HFF-Myc (cell line): ENCODE measurements around the gene SERP1.

Source experiments
- DNase-seq: peaks from one replicate; pipeline ENCODE4 v3.0.0-alpha.2; 2011; ENCODE audit warnings: low read depth; ENCODE audit errors: extremely low read depth
- H3K4me3 ChIP-seq: replicated peaks from 2 replicates; pipeline ENCODE4 v1.5.1; 2011; ENCODE audit warnings: low read depth, mild to moderate bottlenecking, control low read depth, low read length
- TF ChIP-seq, protein P1 (sequence below): IDR thresholded peaks from 2 replicates; pipeline ENCODE4 v1.5.1; 2012; ENCODE audit warnings: mild to moderate bottlenecking, low read depth, low read length, control low read depth; ENCODE audit errors: missing control alignments

SERP1 gene

DNA sequence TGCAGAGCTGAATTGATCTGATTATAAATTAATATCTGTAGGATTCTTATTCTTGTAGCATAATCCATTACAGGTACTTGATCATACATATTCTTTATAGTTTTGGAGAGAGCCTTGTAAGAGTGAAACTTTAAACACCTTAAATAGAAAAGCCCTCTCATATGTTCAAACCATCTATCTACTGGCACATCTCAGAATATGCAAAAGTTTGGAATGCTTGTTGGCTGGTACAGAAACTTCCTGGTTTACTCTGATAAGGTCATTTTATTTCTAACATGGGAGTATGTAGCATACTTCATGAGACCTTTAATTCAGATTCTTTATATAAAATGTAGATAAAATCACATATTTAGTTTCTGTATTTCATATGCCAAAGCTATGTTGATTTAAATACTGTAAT lies 34.9 kb upstream of the SERP1 start:
- no peak overlapping the region for H3K4me3 ChIP-seq
- DNase-seq = no peak
- TF ChIP-seq, protein P1, sequence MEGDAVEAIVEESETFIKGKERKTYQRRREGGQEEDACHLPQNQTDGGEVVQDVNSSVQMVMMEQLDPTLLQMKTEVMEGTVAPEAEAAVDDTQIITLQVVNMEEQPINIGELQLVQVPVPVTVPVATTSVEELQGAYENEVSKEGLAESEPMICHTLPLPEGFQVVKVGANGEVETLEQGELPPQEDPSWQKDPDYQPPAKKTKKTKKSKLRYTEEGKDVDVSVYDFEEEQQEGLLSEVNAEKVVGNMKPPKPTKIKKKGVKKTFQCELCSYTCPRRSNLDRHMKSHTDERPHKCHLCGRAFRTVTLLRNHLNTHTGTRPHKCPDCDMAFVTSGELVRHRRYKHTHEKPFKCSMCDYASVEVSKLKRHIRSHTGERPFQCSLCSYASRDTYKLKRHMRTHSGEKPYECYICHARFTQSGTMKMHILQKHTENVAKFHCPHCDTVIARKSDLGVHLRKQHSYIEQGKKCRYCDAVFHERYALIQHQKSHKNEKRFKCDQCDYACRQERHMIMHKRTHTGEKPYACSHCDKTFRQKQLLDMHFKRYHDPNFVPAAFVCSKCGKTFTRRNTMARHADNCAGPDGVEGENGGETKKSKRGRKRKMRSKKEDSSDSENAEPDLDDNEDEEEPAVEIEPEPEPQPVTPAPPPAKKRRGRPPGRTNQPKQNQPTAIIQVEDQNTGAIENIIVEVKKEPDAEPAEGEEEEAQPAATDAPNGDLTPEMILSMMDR = no peak

DNA sequence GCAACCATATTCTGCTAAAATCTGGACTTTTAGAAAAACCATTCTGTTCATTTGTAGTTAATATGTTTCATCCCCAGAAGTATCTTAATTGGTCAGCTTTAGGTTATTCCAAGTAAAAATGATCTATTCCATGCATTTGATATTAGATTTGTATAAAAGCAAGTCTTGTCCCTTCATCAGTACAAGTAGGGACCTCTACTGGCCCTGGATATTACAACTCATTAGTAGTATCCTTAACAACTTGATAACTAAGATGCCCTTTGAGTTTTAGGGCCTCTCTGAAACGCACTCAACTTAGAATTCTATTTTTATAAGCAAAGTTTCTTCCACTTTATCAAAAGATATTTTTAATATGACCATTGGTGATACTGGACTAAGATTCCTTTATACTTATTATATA lies 31.6 kb upstream of the SERP1 start:
- no peak overlapping the region for H3K4me3 ChIP-seq
- TF ChIP-seq, protein P1 = no peak
- no peak for DNase-seq

DNA sequence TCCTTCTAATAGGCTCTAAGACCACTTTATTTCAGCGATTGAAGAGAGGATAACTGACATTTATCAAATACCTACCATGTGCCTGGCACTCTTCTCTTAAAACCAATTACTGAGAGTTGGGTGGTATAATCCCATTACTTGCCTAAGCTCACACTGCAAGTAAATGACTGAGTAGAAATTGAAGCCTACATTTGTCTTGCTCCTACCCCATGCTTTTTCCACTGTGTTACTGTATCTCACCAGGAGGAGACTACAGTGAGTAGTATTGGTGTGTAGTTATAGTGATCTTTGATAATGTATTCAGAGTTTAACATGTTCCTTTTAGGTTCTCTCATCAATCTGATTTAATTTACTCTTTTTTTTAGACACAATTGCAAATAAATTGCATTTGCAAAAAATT lies 21.0 kb upstream of the SERP1 start:
- no peak for DNase-seq
- TF ChIP-seq, protein P1 = no peak

DNA sequence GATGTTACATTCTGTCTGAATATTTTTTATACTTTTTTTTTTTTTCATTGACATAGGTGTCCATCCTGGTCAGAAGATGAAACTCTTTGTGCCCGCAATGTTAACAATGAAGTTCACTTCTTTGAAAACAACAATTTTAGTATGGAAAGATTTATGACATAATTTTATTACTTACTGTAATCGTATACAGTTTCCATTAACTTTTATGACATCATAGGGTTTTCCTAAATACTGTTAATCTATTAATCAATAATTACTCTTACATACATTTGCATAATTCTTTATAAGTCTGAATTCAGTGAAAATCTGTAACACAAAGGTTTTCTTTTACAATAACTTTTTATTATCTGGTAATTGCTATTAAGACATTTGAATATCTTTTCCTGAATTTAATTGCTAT lies 17.9 kb upstream of the SERP1 start:
- H3K4me3 ChIP-seq = no peak overlapping the region
- DNase-seq = no peak
- TF ChIP-seq, protein P1 = no peak

More for the DNA sequence above, 21.0 kb upstream of the SERP1 start:
- no peak overlapping the region for H3K4me3 ChIP-seq

DNA sequence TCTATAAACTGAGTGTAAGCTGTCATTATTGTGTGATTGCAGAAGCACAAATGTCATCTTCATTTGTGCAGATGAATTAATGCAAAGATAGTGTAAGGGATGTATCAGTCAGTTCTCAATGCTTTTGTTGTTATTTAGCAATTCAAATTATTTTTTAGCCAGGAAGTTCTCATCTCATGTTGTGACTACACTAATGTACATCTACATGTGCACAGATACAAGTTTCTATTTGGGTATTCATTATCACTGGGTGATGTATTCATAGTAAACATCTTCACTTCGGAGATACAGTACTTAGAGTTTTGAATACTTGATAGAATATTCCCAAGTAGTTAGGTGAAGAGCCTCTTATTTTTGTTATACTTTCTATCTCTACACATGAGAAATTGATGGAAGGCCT lies 11.4 kb upstream of the SERP1 start:
- TF ChIP-seq, protein P1 = no peak
- H3K4me3 ChIP-seq = no peak overlapping the region
- DNase-seq = no peak

DNA sequence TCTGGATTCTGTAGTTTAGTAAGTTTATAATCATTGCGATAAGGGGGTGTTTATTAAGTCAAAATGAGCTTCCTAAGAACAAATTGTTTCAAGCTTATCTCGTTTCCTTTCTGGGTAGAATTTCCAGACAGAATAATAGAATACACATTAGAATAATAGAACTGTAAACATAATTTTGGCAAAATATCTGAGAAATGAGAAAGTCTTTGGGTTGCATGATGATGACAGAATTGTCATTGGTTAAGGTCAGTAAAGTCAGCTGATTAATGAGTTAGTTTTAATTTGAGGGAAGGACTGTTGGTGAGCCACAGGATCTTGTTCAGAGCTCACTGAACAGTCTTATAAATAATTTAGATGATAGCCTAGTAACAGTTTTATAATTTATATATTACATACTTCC lies 10.5 kb upstream of the SERP1 start:
- DNase-seq = no peak
- H3K4me3 ChIP-seq = no peak overlapping the region
- TF ChIP-seq, protein P1 = no peak

DNA sequence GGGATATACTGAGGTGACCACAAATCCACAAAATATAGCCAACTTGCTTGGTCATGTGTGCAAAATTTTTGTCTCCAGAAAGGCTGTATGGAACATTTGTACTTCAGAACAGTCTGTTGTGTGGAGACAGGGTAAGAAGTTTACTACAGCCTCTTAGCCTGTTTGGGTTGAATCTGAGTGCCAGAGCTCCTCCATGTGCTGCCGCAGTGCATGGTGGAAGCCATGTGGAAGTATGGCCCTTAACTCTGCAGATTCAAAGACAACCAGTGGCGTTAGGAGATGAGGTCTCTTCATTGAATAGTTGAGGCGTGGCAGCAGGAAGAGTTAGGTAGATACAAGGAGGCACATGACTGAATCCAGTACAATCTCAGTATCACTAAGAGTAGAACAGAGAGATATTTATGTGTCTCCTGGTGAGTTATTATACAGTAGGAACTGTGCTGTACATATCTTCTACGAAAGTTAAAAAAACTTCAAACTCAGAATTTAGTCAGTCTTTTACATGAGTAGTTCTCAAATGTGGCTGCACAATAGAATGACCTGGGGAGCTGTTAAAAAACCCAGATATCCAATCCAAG lies 9.7 kb upstream of the SERP1 start:
- TF ChIP-seq, protein P1 = no peak
- DNase-seq = no peak
- no peak overlapping the region for H3K4me3 ChIP-seq
